Epidermal melanocyte (primary cell): Measurements from ENCODE around the gene ICAM3.

Experiments
- DNase-seq: peaks from one replicate; pipeline ENCODE4 v3.0.0; 2011; ENCODE audit warnings: low spot score; ENCODE audit not compliant: insufficient read length

ICAM3 gene

DNA sequence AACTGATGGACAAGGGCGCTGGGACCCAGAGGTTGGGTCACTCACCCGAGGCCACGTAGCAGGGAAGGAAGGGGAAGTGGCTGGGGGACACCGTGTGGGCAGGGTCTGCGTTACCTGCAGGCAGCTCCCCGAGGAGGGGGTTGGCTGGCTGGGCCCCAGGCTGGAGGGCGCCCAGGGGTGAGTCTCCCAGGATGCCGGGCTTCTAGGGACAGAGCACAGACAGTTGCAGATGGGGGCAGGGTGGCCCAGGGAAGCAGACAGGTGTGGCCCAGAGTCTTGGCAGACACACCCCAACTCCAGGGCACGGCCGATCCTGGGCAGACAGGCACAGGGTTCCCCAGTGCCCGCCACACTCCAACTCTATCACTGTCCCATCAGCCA is 18.0 kb downstream of the ICAM3 start:
- DNase-seq, result no peak

DNA sequence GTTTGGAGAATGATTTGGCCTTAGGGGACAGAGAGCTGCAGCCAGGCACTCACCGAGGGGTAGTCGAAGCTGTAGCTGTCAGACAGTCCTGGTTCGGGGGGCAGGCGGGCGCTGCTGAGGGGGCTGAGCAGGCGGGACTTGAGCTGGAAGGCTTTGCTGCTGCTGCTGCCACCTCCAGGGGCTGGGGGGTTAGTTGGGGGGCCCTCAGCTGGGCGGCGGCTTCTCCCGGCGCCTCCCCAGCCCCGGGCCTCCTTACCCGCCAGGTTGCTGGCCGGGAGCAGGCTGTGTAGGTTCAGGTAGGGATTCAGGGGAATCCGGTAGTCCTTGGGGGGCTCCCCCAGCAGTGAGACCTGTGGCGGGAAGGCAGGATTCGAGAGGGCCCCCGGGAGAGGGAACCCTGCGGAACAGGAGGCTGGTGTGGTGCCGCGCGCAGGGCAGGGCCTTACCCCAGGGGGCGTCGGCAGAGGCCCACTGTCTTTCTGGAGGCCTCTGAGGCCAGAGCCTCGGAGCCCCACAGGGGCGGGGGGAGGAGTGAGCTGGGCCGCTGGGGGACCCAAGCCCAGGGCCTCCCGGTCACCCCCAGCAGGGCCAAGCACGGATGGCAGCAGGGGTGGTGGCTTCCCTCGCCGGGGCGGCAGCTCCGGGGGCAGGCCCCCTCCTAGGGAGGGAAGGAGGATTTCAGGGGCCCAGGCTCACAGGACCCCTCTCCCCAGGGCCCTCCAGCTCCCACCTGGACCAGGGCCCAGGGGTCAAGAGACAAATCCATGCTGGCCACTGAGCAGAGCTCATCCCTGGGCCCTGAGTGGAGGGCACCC is 18.6 kb downstream of the ICAM3 start:
- DNase-seq, result no peak

DNA sequence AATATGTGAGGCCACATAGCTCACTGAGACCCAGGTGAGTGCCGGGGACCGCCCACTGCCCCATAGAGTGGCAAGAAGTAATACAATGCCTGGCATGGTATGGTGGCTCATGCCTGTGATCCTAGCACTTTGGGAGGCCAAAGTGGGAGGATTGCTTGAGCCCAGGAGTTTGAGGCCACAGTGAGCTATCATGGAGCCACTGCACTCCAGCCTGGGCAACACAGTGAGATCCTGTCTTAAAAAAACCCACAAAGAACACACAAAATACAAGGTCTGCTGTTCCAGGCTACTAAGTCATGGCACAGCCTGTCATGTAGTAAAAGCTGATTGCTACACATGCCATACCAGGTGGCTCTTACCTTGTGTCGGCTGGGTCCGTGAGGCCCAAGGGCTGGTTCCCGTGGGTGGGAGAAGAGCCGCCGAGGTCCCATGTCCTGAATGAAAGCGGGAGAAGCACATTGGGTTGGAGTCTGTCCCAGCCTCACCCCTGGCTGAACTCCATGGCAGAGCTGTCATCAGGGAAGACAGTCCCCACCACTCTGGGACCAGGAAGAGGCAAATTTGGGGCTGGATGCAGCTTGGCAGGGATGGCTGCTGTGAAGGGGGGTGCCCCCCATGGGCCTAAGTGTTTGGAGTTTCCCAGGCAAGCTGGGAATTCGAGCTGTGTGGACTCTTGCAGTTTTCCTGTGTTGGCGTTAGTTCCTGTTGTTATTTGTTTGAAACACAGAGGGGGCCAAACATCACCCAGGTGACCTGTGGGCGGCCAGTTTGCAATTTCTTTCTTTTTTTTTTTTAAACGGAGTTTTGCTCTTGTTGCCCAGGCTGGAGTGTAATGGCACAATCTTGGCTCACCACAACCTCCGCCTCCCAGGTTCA is 20.4 kb downstream of the ICAM3 start:
- DNase-seq, result no peak

DNA sequence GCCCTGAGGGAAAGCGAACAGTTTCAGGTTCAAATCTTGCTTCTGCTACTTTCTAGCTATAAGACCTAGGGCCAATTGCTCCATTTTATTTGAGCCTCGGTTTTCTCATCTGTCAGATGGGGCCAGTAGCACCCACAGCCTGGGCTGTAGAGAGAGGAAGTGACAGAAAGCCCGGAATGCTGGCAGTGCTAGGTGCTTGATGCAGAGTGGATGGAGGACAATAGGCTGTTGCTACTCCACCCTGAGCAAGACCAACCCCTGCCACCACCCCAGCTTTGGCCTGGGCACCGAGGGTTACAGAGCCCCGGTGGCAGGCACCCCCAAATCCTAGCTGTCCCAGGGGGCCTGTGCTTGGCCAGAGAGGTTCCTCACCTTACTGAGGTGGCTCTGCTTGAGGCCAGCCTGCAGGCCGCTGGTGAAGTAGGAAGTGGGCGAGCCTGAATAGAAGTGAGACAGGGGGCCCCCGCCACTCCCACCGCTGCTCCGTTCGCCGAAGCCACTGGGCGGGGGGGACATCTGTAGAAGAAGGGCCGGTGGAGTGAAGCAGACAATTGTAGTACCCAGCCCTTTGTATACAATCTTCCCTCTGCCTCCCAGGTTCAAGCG is 21.5 kb downstream of the ICAM3 start:
- no peak for DNase-seq

DNA sequence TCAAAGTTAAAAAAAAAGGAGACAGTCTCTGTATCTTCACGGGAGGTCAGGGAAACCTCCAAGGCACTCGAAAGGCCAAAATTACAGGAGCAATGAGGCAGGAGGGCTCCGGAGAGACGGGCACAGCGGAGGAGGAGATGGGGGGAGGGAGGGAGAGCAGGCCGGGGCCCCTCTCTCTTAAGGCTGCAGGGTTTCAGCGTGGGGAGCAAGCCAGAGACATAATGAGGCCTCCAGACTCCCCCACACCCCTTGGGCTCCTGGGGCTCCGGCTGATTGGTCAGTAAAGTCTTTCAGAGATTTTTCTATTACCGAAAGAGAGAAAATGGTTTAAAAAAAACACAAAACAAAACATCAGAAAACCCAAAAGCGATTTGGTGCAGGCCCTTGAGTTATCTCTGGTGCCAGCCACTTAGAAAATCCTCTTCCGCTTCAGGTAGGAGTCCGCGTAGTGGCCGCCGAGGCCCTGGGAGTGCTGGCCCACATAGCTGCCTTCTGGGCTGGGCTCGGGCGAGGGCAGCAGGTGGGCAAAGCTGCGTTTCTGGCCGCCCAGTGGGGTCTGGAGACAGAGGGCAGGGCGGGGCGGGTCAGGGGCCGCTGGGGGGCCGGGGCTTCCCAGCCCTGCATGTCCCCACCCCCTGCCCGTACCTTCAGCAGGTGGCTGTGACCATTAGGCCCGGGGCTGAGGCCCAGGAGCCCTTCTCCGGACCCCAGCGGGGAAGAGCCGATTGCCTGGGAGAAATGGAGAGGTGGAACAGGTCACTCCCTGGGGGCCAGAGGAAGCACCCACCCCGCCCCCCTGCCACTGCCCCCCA is 22.2 kb downstream of the ICAM3 start:
- DNase-seq, result no peak

DNA sequence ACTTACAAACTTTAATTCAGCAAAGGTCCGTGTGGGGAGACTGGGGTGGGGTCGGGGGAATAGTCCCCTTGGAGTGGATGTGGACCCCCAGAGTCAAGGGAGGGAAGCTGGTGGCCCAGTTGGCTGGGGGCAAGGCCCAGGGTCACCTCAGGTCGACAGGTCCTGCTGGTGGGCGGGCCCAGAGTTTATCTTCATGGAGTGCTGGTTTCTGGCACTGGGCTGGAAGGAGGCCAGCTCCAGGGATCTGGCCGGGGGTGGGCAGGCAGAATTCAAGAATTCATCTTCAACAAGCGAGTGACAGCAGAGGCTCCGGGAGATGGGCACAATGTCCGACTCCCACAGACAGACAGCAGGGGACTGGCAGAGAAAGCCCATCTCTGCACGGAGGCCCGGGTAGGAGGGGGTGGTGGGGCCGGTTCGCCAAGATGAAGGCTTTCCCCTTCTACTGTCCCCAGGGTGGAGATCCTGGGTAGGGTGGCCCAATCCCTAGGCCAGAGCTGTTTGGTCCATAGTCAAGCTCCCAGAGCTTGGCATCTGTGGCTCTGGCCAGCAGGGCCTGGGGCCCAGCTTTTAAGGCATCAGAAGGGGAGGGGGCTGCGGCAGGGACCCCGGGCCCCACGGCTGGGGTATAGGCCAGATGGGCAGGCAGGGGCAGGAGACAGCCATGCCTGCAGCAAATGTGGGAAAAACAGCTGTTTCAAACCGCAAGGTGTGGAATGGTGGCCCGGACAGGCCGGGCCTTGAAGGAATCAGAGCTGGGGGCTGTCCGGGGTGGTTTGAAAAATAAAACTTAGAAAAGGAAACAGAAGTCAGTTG is 23.0 kb downstream of the ICAM3 start:
- no peak for DNase-seq

DNA sequence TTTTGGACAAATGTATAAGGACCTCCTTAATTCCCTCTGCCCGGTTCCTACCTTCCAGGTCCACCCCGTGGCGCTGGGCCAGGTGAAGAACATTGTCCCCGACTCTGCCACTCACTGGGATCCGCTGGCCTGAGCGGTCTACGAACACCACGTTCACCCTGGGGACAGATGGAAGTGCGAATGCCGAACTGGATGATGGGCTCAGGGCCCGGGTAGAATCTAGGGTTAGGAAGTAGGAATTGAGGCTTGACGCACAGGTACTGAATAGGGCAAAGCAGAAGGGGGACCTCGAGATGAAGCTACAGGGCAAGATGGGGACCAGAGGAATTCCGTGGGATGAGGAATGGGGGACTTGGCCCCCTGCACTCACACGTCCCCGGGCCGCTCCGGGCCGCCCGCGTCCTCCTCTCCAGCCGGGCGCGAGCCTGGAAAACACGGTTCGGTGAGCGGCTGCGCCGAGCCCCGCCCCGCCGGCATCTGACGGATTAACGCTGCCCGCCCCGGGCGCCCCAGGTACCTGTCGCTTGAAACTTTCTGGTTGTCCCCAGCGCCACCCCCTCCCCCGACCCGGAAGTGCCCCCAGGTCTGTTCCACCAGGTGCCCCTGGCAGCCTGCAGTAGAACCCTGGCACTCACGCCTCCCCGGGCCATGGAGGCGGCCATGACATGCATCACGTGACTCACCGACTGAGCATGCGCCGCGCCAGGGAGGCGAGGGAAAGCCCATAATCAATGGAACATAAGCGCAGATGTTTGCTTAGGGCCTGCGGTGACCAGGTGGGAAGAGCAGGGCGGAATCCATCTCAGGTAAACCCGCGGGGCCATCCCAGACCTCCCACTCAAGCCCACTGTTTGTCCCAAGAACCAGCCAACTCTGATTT is 23.8 kb downstream of the ICAM3 start, which contains the start of gene FDX2:
FDX2 (minus strand) TSS at position 681 of the 880 bp plus-strand sequence; CDS start at position 662, 19 bp downstream.
- DNase-seq, result peak; percentile 99

DNA sequence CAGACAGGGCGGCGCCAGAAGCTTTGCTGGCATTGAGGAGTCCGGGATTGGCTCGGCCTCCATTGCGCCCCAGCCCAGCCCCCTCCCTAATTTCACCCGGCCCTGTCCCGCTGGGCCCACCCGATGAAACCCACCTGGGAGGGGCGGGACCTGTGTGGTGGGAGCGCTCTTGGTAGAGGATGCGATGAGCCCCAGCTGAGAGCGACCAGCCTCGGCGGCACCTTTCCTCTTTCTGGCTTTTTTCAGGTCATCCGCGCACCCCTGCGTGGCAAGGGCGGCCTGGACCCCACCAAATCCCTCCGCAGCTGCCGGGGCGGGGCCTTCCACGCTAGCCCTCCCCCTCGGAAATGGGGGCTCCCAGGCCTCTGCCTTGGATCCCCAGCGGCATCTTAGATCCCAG is 30.0 kb downstream of the ICAM3 start, which contains the start of gene ZGLP1:
ZGLP1 (minus strand) TSS at position 393 of the 400 bp plus-strand sequence.
- DNase-seq, result no peak

DNA sequence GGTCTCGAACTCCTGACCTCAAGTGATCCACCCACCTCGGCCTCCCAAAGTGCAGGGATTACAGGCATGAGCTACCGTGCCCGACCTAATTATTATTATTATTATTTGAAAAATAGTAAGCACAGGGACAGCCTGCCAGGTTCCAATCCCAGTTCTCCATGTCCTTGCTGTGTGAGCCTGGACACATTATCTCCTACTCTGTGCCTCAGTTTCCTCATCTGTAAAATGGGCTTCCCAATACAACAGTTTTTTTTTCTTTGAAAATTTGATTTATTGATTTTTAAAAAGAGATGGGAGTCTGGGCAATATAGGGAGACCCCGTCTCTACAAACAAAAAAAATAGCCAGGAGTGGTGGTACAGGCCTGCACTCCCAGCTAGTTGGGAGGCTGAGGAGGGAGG is 33.1 kb downstream of the ICAM3 start:
- no peak for DNase-seq

DNA sequence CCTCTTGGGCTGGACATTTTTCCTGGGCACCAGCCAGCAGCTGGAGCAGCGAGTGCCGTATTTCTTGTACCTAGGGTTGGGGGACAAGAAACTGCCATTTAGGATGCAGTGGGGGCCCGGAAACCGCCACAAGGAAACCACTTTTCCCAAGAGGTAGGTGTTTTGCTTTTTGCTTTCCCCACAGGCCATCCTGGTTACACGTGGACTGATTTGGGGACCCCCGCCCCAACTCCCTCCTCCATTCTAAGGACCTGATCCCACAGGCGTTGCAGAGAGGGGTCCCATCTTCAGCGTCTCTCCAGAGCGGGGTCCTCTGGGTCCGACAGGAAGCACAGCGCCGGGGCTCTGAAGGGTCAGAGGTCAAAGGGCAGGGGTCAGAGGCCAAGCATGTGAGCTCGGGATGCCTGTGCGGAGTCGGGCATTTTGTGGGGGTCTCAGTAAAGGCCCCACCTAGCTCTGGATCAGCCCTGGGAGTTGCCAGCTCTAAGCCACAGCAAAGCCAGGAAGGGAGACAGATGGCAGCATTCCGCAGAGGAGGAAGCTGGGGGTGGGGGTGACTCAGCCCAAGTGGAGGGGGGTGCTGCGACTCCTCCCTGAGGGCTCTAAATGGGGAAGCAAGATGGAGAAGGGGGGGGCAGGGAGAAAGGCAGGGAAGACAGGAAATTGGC is 34.2 kb downstream of the ICAM3 start:
- no peak for DNase-seq

DNA sequence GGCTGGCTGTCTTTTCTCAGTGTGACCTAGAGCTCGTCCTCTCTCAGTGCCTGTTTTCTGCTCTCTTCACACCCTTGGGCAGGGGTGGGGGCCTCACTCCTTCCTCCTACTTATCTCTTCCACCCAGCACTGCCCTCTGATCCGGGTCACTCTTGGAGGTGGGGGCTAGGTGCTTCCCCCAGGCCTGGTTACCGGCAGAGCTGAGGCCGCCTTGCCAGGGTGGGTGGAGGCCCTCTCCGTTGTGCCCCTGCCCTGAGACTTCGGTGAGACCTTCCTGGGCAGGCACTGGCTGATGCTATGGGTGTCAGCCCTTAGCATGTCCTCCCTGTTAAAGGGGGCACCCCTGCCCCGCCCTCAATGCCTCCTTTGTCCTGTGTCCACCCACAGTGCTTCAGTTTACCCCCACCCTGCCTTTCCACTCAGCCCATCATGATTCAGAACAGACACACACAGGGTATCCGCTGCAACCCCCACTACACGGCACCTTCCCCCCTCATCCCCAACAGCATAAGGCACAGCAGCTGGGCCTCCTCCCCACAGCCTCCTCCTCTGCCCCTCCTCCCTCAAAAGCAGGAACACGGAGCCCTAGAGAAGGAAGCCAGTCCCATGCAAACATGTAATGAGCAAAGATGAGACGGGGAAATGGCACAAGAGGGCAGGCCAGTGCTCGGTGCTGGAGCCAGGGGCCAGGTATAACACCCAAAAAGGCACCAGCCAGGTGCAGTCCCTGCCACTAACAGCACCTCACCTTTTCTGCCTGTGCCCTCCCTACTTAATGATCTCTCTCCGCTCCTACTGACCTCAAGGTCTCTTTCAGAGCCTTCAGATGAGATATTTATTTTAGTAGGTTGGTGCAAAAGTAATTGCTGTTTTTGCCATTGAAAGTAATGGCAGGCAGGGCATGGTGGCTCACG is 39.6 kb downstream of the ICAM3 start:
- DNase-seq, result no peak

DNA sequence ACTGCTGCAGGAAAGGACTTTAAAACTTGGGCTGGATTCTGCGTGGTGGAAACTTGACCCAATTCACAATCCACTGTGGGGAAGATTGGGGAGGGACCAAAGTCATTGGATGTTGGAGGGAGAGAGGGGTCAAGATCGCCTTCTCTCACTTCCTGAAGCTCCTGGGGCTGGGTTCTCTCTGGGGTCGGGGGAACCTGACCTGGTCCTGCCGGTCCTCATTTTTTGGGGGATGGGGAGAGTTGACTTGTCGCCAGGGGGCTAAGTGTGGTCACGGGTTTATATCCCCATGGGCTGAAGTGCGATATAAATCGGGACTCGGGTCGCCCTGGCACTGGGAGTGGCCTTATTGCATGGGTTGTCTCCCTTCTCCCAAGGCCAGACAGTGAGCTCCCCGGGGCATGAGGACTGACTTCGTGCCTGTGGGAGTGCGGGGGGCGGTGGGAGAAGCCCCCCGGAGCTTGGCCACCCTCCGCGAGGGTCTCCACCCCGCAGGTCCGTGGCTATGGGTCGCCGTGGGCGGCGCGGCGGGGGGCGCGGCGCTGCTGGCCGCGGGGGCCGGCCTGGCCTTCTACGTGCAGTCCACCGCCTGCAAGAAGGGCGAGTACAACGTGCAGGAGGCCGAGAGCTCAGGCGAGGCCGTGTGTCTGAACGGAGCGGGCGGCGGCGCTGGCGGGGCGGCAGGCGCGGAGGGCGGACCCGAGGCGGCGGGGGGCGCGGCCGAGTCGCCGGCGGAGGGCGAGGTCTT is 43.4 kb downstream of the ICAM3 start:
- DNase-seq, result no peak

DNA sequence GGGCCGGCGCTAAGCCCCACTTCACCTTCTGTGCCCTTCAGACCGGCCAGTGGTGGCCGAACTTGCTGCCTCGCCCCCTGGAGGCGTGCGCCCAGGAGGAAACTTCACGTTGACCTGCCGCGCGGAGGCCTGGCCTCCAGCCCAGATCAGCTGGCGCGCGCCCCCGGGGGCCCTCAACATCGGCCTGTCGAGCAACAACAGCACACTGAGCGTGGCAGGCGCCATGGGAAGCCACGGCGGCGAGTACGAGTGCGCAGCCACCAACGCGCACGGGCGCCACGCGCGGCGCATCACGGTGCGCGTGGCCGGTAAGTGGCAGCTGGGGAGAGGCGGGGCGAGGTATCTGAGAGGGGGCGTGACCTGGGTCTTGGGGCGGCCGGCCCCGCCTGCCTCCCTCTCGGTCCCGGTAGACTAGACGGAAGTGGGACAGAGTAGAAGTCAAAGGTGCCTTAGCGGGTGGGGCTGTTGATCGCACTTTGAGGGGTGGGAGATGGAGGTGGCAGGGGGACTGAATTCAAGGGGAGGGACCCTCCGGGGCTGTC is 44.0 kb downstream of the ICAM3 start:
- DNase-seq, result no peak

DNA sequence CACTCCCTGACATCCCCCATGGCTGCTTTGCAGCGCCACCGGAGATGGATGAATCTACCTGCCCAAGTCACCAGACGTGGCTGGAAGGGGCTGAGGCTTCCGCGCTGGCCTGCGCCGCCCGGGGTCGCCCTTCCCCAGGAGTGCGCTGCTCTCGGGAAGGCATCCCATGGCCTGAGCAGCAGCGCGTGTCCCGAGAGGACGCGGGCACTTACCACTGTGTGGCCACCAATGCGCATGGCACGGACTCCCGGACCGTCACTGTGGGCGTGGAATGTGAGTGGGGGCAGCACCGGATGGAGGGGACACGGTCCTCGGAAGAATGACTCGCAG is 45.1 kb downstream of the ICAM3 start:
- no peak for DNase-seq

DNA sequence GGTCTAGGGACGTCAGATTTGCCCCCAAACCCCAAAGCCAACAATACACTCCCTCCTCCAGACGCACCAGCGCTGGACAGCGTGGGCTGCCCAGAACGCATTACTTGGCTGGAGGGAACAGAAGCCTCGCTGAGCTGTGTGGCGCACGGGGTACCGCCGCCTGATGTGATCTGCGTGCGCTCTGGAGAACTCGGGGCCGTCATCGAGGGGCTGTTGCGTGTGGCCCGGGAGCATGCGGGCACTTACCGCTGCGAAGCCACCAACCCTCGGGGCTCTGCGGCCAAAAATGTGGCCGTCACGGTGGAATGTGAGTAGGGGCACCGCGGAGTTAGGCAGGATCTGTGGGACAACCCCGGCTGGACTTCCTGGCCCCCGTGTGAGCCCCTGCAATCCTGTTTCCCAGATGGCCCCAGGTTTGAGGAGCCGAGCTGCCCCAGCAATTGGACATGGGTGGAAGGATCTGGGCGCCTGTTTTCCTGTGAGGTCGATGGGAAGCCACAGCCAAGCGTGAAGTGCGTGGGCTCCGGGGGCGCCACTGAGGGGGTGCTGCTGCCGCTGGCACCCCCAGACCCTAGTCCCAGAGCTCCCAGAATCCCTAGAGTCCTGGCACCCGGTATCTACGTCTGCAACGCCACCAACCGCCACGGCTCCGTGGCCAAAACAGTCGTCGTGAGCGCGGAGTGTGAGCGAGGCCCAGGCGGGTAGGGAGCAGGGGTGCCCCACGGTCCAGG is 45.6 kb downstream of the ICAM3 start:
- no peak for DNase-seq
